ENCODE data around the gene DSG2.

Gene DSG2

DNA sequence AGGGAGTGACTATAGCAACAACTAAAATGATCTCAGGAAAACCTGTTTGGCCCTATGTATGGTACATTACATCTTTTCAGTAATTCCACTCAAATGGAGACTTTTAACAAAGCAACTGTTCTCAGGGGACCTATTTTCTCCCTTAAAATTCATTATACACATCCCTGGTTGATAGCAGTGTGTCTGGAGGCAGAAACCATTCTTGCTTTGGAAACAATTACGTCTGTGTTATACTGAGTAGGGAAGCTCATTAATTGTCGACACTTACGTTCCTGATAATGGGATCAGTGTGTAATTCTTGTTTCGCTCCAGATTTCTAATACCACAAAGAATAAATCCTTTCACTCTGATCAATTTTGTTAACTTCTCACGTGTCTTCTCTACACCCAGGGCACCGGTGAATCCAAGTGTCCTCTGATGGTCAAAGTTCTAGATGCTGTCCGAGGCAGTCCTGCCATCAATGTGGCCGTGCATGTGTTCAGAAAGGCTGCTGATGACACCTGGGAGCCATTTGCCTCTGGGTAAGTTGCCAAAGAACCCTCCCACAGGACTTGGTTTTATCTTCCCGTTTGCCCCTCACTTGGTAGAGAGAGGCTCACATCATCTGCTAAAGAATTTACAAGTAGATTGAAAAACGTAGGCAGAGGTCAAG, 94.7 kb downstream of the DSG2 start:
- no peak for DNase-seq

DNA sequence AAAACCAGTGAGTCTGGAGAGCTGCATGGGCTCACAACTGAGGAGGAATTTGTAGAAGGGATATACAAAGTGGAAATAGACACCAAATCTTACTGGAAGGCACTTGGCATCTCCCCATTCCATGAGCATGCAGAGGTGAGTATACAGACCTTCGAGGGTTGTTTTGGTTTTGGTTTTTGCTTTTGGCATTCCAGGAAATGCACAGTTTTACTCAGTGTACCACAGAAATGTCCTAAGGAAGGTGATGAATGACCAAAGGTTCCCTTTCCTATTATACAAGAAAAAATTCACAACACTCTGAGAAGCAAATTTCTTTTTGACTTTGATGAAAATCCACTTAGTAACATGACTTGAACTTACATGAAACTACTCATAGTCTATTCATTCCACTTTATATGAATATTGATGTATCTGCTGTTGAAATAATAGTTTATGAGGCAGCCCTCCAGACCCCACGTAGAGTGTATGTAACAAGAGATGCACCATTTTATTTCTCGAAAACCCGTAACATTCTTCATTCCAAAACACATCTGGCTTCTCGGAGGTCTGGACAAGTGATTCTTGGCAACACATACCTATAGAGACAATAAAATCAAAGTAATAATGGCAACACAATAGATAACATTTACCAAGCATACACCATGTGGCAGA, 97.3 kb downstream of the DSG2 start:
- DNase-seq: no peak

- no peak for DNase-seq
Measured at GRCh38 chr18:31596081-31596872, 98.3 kb downstream of the DSG2 start.

DNA sequence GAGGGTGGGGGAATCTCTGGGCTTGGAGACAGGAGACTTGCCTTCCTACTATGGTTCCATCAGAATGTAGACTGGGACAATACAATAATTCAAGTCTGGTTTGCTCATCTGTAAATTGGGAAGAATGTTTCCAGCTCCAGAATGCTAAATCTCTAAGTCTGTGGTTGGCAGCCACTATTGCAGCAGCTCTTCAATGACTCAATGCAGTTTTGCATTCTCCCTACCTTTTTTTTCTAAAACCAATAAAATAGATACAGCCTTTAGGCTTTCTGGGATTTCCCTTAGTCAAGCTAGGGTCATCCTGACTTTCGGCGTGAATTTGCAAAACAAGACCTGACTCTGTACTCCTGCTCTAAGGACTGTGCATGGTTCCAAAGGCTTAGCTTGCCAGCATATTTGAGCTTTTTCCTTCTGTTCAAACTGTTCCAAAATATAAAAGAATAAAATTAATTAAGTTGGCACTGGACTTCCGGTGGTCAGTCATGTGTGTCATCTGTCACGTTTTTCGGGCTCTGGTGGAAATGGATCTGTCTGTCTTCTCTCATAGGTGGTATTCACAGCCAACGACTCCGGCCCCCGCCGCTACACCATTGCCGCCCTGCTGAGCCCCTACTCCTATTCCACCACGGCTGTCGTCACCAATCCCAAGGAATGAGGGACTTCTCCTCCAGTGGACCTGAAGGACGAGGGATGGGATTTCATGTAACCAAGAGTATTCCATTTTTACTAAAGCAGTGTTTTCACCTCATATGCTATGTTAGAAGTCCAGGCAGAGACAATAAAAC, 100.2 kb downstream of the DSG2 start:
- no peak for DNase-seq
